GM10266 (cell line): ENCODE measurements around the gene NDUFAF5.

Experiments used
- DNase-seq: peaks from one replicate; pipeline ENCODE4 v3.0.0; 2012; ENCODE audit errors: extremely low spot score
- CTCF ChIP-seq: IDR thresholded peaks from 2 replicates; pipeline ENCODE4 v1.5.1; 2012; ENCODE audit warnings: mild to moderate bottlenecking, low read depth; ENCODE audit not compliant: control insufficient read depth, insufficient read depth; ENCODE audit errors: missing control alignments

NDUFAF5 gene

GRCh38 chr20:13865791-13866351 is 81.0 kb downstream of the NDUFAF5 start:
- no peak for DNase-seq
- TF ChIP-seq CTCF: no peak

- no peak for DNase-seq
Measured at GRCh38 chr20:13868331-13868730, 83.5 kb downstream of the NDUFAF5 start.

GRCh38 chr20:13870170-13870748 is 85.4 kb downstream of the NDUFAF5 start:
- no peak for DNase-seq
- TF ChIP-seq CTCF: no peak

More at GRCh38 chr20:13868331-13868730, 83.5 kb downstream of the NDUFAF5 start:
- TF ChIP-seq CTCF: no peak
